GM10248 (cell line): Measurements from ENCODE around the gene MCOLN3.

Experiments
- CTCF ChIA-PET: fragments of 300-600 bp; sonication (Branson Sonifier 250); formaldehyde crosslinking; extraction: SDS; loops from one replicate; lab custom pipeline; 2021; ENCODE audit warnings: antibody characterized with exemption; lab: Yijun Ruan, JAX
- POLR2A ChIA-PET: fragments of 350-650 bp; sonication (Branson Sonifier 250); formaldehyde crosslinking; extraction: SDS; loops from one replicate; lab custom pipeline; 2020; ENCODE audit warnings: antibody characterized with exemption; lab: Yijun Ruan, JAX
- DNase-seq: peaks from one replicate; pipeline ENCODE4 v3.0.0; 2012; ENCODE audit errors: extremely low spot score
- TF ChIP-seq, protein P1 (sequence below): IDR thresholded peaks from 2 replicates; pipeline ENCODE4 v1.5.1; 2012; ENCODE audit warnings: mild to moderate bottlenecking, low read depth; ENCODE audit errors: extremely low read depth, missing control alignments, control extremely low read depth

Gene MCOLN3, protein sequence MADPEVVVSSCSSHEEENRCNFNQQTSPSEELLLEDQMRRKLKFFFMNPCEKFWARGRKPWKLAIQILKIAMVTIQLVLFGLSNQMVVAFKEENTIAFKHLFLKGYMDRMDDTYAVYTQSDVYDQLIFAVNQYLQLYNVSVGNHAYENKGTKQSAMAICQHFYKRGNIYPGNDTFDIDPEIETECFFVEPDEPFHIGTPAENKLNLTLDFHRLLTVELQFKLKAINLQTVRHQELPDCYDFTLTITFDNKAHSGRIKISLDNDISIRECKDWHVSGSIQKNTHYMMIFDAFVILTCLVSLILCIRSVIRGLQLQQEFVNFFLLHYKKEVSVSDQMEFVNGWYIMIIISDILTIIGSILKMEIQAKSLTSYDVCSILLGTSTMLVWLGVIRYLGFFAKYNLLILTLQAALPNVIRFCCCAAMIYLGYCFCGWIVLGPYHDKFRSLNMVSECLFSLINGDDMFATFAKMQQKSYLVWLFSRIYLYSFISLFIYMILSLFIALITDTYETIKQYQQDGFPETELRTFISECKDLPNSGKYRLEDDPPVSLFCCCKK

DNA sequence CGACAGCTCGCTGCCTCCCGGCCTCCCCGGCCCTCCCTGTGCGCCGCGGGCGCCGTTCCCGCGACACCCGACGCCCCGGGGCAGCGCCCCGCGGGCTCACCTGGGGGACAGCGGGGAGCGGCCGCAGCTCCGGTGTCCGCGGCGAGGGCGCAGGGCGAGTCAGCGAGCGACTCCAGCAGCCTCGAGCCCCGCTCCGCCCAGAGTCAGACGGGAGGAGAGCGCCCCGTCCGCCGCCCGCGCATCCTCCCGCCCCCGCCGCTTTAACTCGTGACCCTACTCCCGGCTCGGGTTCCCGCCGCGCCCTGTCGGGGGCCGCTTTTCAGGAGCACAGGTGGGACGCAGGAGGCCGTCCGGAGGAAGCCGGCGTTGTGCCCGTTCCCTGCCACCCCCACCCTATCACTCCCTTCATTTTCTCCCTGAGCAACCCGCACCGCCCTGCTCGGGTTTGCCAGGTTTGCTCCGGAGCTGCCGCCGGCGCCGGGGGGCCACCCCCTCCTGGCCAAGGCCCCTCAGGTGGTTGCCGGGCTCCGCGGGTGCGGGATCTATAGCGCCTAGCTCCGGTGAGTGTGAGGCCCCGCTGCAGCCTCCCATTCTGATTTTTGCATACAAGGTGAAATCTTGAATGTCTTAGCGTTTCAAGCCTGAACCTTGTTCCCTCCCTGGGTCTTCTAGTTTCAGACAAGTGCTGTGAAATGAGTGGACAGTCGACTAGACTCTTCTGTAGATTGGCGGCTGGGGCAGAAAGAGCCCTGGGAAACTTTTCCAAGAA is at the start of gene MCOLN3:
MCOLN3 (minus strand) TSS at position 205 of the 769 bp plus-strand sequence. CDS start 3,140 bp downstream, outside the sequence.
- POLR2A ChIA-PET = no interaction called here
- TF ChIP-seq, protein P1, sequence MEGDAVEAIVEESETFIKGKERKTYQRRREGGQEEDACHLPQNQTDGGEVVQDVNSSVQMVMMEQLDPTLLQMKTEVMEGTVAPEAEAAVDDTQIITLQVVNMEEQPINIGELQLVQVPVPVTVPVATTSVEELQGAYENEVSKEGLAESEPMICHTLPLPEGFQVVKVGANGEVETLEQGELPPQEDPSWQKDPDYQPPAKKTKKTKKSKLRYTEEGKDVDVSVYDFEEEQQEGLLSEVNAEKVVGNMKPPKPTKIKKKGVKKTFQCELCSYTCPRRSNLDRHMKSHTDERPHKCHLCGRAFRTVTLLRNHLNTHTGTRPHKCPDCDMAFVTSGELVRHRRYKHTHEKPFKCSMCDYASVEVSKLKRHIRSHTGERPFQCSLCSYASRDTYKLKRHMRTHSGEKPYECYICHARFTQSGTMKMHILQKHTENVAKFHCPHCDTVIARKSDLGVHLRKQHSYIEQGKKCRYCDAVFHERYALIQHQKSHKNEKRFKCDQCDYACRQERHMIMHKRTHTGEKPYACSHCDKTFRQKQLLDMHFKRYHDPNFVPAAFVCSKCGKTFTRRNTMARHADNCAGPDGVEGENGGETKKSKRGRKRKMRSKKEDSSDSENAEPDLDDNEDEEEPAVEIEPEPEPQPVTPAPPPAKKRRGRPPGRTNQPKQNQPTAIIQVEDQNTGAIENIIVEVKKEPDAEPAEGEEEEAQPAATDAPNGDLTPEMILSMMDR = peak; percentile 11
- peak; percentile 66 for DNase-seq
- CTCF ChIA-PET = interaction anchor here (0.8 to 2.3 kb wide), 7 partner anchors 10 to 206 kb away, joined by 3 to 9 read pairs (median 4); no protein-coding TSS in a partner anchor

DNA sequence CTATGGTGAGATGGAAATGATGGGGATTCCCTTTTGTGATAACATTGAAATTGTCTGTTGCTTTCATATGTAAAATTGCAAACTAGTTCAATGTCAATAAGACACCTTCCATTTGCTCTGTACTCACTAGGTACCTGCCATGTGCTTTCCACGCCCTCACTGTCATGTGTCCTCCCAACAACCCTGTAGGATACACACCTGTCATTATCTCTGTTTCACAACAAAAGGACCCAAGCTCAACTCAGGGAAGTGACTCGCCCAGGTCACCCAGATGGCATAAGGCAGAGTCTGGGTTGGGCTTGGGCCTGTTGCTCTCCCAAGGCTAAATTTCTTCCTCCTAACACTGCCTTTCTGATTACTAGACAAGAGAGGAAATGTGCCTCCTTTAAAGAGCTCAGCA is 45.3 kb upstream of the MCOLN3 start:
- TF ChIP-seq, protein P1 = no peak
- ChIA-PET CTCF (interaction anchor here (0.9 to 2.2 kb wide), 3 partner anchors 9 to 149 kb away, joined by 3 to 7 read pairs (median 5); no protein-coding TSS in a partner anchor), POLR2A (no interaction called here)
- DNase-seq = no peak

DNA sequence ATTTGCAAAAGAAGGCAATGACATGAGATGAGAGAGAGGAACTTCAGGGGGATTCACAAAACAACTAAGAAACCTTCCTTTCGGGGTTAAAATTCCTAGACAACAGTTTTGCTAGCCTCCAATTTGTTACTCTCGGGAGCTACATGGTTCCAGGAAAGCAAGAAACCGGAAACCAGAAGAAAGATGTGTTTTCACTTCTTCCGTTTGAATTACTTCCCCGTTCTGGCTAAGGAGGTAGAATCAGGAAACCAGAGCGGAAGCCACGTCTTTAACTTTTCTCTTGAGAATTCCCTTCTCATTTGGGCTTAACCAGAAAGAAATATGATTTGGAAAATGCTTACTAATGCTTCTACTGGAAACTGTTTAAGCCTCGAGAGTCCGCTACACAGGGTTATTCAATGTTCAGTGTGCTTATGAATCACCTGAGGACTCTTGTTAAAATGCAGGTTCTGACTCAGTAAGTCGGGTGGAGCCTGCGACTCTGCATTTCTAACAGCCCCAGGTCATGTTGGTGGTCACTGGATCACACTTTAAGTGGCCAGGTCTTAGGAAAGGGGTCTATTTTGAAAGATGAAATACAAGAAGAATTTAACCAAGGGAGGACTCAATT is 43.5 kb upstream of the MCOLN3 start:
- ChIA-PET CTCF (no interaction called here), POLR2A (no interaction called here)
- TF ChIP-seq, protein P1 = no peak
- no peak for DNase-seq

DNA sequence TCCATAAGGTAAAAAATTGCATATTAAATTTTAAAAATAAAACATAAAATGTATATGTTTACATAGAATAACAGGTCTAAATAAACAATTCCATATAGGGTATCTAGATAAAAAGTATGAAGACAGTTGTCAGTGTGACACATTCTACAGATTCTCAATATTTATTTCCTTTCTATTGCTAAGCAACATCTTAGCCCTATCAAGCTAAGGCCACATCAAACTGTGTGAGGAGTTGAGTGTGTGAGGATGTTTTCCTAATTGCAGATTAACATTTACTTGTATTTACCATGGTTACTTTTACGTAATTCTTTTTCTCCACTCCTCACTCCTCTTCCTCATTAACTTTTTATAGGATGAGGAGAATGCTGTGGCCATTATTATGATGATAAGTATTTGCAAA is 41.9 kb upstream of the MCOLN3 start:
- no peak for DNase-seq
- TF ChIP-seq, protein P1 = no peak
- ChIA-PET CTCF (no interaction called here), POLR2A (no interaction called here)

- CTCF ChIA-PET = interaction anchor here (0.8 to 1.5 kb wide), 5 partner anchors 20 to 170 kb away, joined by 3 to 5 read pairs (median 4); partner anchors contain the start of gene C1orf52
- POLR2A ChIA-PET = interaction anchor here (0.6 kb wide), 1 partner anchor 274 kb away, joined by 3 read pairs; no protein-coding TSS in a partner anchor
- TF ChIP-seq, protein P1 = no peak
- DNase-seq = no peak
These were observed 40.9 kb upstream of the MCOLN3 start for GRCh38 chr1:85089203-85089602.
